Inferior parietal cortex (tissue), 1 donor: ENCODE results near the gene PPM1B.
A peak's percentile ranks its signal among the peaks of the same experiment; 100 is the strongest.
"Not testable (repeated sequence)": the region's sequence is repeated elsewhere in the genome, so short reads cannot be mapped to it uniquely, and the experiment has no call there.

Source experiments
- DNase-seq: peaks from one replicate; pipeline ENCODE4 v3.0.0-alpha.2; 2016; ENCODE audit errors: extremely low spot score

Gene PPM1B

DNA sequence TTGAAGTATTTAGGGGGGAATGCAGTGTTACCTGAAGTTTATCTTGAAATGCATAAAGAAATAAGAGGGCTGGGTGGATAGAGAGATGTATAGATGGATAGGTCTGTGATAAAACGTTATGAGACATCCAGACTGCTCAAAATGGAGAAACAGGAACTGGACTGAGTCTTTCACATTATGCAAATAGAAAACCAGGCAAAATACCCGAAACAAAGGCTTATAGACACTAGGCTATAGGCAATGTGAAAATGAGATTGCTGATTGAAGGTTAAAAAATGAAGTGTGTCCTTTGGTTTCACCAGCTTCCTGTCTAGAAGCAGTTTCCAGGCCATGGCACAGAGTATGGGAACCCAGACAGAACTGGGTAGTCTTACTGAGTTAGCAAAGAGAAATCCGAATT, 81.7 kb downstream of the PPM1B start:
- DNase-seq: no peak

DNA sequence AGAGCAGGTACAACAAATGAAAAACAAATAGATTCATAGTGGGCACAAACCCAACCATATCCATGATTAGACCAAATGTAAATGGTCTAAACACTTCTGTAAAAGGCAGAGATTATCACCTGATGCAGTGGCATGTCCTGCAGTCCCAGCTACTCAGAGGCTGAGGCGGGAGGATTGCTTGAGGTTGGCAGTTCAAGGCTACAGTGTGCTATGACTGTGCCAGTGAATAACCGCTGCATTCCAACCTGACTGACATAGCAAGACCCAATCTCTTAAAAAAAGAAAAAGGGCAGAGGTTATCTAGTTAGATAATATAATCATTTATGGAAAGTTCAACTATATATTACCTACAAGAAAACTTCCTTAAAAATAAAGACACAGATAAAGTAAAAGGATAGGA, 85.3 kb downstream of the PPM1B start:
- DNase-seq: no peak

GRCh38 chr2:44255704-44256103, 87.0 kb downstream of the PPM1B start:
- not testable (repeated sequence) for DNase-seq

- DNase-seq: not testable (repeated sequence)
These were observed 89.1 kb downstream of the PPM1B start for GRCh38 chr2:44257802-44258201.

GRCh38 chr2:44267269-44267795, 98.7 kb downstream of the PPM1B start:
- DNase-seq: no peak

GRCh38 chr2:44267796-44268648, 99.3 kb downstream of the PPM1B start:
- DNase-seq: peak; percentile 74

GRCh38 chr2:44269831-44270230, 101.2 kb downstream of the PPM1B start:
- peak; percentile 39 for DNase-seq

GRCh38 chr2:44271296-44271695, 102.6 kb downstream of the PPM1B start:
- no peak for DNase-seq

- DNase-seq: no peak
These were observed 104.4 kb downstream of the PPM1B start for GRCh38 chr2:44273076-44273475.

DNA sequence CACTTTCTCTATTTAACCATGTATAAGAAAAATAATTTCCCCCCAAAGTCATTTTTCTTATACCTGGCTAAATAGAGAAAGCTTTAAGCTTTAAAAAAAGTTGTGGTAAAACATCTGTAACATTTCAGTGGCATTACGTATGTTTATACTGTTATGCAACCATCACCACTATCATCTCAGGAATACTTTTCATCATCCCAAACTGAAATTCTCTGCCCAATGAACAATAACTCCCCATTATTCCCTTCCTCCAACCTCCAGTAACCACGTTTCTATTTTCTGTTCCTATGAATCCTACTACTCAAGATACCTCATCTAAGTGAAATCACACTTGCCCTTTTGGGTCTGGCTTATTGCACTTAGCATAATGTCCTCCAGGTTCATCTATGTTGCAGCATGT, 104.9 kb downstream of the PPM1B start:
- DNase-seq: no peak

DNA sequence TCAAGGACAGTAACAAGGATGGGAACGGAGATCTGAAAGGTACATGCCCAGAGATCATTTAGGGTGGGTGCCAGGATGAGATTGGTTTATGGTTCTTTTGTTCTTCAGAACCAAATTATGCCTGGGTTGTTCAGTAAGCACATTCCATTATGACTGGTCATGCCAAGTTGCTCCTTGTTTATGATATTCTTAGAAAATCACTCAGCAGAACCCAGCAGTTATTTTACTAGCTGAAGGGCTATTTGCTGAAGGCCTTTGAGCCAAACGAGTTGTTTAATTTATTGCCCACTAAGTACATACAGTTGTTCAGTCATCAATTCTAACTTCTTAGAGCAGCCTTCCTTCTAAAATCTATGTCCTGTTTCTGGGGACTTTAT, 107.2 kb downstream of the PPM1B start:
- no peak for DNase-seq

- no peak for DNase-seq
These were observed 108.9 kb downstream of the PPM1B start for GRCh38 chr2:44277541-44277940.

- no peak for DNase-seq
These were observed 112.2 kb downstream of the PPM1B start for GRCh38 chr2:44280869-44281268.
